GM18499 (cell line): ENCODE results near the gene CCDC192.
"Not testable (repeated sequence)": the region's sequence is repeated elsewhere in the genome, so short reads cannot be mapped to it uniquely, and the experiment has no call there.

Source experiments
- ATAC-seq: cut with Tn5 transposase; IDR thresholded peaks from one replicate; pipeline ENCODE4 v1.9.1; 2021; ENCODE audit warnings: moderate number of reproducible peaks; ENCODE audit not compliant: insufficient read depth, unreplicated experiment

Gene CCDC192

GRCh38 chr5:127758766-127759283, 55.6 kb downstream of the CCDC192 start:
- no peak for ATAC-seq

GRCh38 chr5:127761869-127762268, 58.7 kb downstream of the CCDC192 start:
- no peak for ATAC-seq

GRCh38 chr5:127762412-127762811, 59.2 kb downstream of the CCDC192 start:
- ATAC-seq = no peak

- no peak for ATAC-seq
These were observed 63.6 kb downstream of the CCDC192 start for GRCh38 chr5:127766676-127767335.

DNA sequence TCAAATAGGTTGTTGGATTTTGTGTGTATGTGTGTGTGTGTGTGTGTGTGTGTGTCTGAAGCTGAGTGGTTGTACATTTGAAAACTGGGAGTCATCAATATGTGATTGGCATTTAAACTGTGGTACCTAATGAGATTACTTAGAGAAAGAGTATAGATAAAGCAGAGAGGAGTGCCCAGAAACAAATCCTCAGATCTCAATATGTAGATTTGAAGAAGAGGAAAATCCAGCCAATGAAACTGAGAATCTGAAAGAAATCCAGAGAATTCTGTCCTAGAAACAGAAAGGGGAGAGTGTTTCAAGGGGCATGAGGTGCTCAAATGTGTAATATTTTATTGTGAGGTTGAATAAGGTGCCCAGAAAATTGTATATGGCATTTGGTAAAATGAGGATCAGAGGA, 66.2 kb downstream of the CCDC192 start:
- no peak for ATAC-seq

GRCh38 chr5:127770272-127770671, 67.1 kb downstream of the CCDC192 start:
- no peak for ATAC-seq

GRCh38 chr5:127772531-127772930, 69.3 kb downstream of the CCDC192 start:
- no peak for ATAC-seq

- no peak for ATAC-seq
These were observed 71.0 kb downstream of the CCDC192 start for GRCh38 chr5:127774221-127774620.

GRCh38 chr5:127776477-127776876, 73.3 kb downstream of the CCDC192 start:
- no peak for ATAC-seq

DNA sequence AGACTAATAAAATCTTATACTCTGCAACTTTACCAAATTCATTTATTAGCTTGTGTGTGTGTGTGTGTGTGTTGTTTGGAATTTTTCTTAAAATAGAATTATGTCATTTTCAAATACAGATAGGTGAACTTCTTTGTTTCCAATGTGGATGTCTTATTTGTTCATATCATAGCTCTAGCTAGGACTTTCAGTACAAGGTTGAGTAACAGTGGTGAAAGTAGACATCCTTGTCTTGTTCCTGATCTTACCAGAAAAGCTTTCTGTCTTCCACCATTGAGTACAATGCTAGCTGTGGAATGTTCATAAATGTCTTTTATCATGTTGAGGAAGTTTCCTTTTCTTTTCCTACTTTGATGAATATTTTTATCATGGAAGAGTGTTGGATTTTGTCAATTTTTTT, 74.8 kb downstream of the CCDC192 start:
- no peak for ATAC-seq

DNA sequence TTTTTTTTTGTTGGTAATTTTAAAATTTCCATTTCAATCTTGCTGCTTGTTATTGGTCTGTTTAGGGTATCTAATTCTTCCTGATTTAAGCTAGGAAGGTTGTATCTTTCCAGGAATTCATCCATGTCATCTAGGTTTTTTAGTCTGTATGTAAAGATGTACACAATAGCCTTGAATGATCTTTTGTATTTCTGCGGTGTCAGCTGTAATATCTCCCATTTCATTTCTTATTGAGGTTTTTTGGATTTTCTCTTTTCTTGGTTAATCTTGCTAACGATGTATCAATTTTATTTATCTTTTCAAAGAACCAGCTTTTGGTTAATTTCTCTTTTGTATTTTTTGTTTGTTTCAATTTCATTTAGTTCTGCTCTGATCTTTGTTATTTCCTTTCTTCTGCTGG, 79.3 kb downstream of the CCDC192 start:
- ATAC-seq = not testable (repeated sequence)

DNA sequence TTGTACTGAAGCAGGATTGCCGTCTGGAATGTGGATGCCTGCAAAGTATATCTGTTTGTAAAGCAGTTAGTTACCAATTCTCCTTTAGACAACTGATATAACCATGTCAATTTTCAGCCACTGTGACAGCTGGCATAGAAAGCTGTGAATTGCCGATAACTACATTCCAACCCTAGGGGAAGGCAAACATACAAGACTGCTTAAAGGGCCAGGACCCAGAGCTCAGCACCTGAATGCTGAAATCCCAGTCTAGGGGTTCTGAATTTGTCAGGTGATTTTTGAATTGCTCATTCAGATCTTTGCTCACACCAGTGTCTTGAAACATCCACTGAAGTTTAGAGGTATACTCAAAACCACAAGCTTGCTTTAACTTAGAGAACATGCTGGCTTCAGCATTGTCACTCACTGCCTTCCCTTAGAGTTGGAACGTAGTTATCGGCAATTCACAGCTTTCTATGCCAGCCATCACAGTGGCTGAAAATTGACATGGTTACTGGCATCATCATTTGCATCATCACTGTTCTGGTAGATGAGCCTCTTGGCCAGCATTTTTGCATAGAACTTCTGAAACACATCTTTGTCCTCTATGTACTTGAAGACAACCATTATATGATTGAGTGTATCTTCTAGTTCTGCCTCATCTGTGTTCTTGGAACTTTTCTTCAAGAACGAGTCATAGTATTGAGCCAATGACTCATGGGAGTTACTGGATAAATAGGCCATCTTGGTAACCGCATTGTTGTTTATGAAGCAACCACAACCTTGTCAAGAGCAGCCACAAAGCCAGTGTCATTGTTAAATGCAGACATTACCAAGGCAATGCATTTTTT, 82.1 kb downstream of the CCDC192 start:
- ATAC-seq = peak; percentile 70

DNA sequence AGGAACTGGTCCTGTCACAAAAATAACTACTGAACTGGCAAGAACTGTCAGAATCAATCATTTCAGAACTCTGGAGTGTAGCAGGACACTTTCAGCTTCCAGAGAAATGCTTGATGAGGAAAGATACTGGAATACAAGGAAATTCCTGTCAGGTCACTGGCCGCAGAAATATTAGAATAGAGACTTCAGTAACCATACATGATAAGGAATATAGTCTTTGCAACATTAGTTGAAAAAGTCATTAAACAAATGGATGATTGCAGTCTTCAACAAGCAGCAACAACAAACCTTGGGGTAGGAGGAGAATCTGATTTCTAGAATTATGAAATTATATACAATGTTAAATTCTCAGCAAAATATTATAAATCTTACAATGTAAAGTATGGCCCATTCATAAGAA, 88.2 kb downstream of the CCDC192 start:
- no peak for ATAC-seq

DNA sequence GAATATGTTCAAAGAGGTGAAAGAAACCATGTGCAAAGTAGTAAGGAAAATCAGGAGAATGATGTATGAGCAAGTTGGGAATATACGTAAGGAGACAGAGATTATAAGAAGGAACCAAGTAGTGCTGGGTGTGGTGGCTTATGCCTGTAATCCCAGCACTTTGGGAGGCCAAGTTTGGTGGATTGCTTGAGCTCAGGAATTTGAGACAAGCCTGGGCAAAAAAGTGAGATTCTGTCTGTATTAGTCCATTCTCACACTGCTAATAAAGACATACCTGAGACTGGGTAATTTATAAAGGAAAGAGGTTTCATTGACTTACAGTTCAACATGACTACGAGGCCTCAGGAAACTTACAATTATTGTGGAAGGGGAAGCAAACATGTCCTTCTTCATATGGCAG, 88.7 kb downstream of the CCDC192 start:
- ATAC-seq = not testable (repeated sequence)

DNA sequence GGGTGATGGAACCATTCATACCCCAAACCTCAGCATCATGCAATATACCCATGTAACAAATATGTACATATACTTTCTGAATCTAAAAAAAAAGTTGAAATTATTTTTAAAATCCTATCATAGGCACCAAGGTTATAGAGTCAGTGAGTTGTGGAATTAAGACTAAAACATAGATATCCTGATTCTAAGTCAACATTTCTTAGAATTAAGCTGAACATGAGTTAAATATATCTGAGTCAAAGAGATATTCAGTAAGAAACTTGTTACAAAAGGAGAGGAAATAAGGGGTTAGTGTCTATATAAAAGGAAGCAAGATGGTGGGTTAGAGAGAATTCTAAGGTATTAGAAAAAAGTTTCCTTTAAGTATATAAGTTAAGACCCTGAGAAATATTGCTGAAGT, 89.9 kb downstream of the CCDC192 start:
- no peak for ATAC-seq

DNA sequence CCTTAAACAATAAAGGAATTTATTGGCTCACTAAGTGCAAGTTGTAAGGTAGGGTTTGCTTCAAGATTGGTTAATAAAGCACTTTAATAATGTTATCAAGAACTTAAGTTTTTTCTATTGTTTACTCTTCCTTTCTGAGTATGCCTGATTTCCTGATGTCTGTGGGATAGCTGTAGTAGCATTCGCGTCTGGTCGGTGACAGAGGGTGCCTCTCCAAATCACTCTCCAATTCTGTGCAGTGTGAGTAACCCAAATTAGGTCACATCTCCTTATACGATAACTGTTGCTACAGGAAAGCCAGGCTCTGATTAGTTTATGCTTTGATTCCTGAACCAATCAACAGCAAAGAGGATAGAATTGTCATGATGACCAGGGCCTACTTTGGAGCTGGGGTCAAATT, 90.7 kb downstream of the CCDC192 start:
- no peak for ATAC-seq

DNA sequence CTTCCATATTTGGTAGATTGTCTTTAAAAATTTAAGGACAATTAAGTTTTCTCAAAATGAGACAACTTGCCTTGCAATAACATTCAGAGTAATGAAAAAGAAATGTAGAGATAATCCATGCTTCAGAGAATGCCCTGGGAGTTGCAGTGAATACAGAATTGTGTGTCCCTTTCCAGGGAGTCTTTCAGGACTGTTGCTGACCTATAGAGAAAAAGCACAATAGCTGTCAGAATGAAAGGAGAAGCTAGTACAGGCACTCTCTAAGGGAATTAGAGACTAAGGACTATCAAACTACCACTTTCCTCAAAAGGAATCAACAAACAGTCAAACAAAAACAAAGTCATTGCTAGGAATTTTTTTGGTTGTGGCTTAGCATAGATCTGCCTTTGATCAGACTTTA, 93.0 kb downstream of the CCDC192 start:
- ATAC-seq = no peak

- no peak for ATAC-seq
These were observed 96.2 kb downstream of the CCDC192 start for GRCh38 chr5:127799293-127799905.

DNA sequence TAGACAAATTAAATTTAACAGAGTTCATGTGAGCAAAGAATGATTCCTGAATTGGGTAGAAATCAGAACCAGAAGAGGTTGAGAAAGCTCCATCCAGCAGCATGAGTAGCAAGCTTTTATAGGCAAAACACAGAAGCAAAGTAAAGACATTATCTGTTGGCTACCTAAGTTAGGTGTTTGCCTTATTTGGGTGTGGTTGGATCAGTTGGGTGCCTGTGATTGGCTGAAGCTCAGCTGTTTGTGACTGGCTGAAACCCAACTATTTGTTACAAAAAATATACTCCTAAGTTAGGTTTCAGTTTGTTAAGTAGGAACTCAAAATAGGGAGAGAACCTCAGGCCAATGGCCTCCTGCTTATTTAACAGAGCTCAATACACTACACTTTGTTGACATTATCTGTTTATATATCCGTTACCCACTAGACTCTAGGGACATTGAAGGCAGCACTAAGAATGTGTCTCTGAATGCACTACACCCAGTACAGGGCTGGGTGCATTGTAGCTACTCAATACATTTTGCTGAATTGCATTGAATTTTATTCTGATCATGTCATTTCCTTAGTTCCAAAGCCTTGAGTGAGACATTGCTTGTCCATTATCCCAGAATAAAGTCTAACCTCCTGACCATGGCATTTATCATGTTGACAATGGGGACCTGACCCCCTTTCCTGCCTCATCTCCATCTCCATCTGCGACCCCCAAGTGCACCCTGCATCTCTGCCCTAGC, 98.7 kb downstream of the CCDC192 start:
- no peak for ATAC-seq

DNA sequence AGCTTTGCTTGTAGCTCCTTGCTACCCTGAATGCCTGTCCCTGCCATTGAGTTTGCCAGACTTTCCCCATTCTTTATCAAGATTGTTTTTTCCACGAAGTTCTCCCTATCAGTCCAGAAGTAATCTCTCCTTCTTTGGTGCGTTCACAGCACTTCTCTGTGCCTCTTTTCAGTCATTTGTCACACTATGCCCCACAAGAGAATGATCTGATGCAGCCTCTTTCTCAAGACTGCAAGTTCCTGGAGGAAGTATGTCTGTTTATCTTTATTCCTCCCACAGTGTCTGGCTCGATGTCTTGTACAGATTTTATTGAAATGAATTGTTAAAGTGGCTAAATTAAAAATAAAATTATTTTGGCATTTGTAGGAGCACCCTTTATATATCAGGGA, 99.3 kb downstream of the CCDC192 start:
- no peak for ATAC-seq
